Retinal pigment epithelial cell (primary cell): Measurements from ENCODE around the gene OXGR1.

ENCODE experiments used
- DNase-seq: peaks from one replicate; pipeline ENCODE4 v3.0.0-alpha.2; 2010; ENCODE audit warnings: low read depth
- H3K4me3 ChIP-seq: 2 replicates; pipeline ENCODE4 v1.5.1; 2011; ENCODE audit warnings: mild to moderate bottlenecking, low read length, control low read depth, moderate library complexity
- TF ChIP-seq, protein P1 (sequence below): conservative IDR thresholded peaks from 2 replicates; pipeline ENCODE4 v1.5.1; 2011; ENCODE audit warnings: low read depth, low read length, control low read depth, inconsistent platforms

The OXGR1 gene

DNA sequence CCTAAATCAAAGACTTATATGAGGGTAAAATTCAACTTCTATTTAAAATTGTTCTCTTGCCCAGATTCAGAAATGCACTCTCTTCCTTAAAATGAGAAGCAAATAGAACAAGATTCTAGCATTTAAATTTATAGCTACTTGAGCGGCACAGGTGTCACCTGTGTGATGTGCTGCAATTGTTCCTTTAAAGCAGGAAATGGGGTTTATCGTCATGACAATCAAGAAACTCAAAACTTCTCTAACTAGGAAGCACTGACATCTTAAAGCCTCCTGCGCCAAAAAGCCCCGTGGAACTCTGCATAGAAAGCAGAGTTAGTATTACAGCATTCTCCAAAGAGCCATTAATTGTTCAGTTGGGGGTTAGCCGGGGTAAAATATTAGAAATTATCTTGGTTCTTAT lies 2.6 kb upstream of the OXGR1 start:
- no peak overlapping the region for H3K4me3 ChIP-seq
- TF ChIP-seq, protein P1, sequence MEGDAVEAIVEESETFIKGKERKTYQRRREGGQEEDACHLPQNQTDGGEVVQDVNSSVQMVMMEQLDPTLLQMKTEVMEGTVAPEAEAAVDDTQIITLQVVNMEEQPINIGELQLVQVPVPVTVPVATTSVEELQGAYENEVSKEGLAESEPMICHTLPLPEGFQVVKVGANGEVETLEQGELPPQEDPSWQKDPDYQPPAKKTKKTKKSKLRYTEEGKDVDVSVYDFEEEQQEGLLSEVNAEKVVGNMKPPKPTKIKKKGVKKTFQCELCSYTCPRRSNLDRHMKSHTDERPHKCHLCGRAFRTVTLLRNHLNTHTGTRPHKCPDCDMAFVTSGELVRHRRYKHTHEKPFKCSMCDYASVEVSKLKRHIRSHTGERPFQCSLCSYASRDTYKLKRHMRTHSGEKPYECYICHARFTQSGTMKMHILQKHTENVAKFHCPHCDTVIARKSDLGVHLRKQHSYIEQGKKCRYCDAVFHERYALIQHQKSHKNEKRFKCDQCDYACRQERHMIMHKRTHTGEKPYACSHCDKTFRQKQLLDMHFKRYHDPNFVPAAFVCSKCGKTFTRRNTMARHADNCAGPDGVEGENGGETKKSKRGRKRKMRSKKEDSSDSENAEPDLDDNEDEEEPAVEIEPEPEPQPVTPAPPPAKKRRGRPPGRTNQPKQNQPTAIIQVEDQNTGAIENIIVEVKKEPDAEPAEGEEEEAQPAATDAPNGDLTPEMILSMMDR, result no peak
- DNase-seq, result no peak

DNA sequence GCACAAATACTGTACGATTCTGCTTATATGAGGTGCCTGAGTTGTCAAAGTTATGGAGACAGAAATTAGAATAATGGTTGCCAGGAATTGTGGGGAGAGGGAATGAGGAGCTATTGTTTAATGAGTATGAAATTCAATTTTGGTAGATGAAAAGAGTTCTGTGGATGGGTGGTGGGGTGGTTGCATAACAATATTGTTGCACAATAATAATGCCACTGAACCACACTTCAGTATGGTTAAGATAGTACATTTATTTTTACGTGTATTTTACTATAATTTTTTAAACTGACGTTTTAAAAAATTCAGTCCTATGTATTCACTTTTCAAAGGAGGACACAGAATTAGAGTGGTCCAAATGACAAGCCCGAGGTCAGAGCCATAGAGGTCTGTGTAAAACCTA lies 1.8 kb upstream of the OXGR1 start:
- no peak for DNase-seq
- TF ChIP-seq, protein P1, result no peak
- H3K4me3 ChIP-seq, result no peak overlapping the region

DNA sequence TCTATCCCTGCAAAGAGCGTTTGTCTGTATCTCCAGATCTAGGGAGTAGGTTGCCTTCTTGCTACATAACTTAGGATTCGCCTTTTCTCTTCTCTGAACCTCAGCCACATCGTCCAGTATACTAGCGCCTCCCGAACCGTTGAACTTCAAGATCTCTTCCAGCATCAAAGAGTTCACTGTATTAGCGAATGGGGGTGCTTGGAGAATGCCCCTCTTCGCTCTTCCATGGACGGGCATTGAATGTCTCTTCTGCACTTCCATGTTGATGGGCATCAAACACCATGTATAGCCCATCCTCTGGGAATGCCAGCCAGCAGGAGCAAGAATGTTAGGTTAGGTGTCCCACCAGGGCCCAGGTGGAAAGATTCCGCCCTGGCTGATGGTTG lies 575 bp upstream of the OXGR1 start:
- no peak for DNase-seq
- TF ChIP-seq, protein P1, result no peak
- no peak overlapping the region for H3K4me3 ChIP-seq

DNA sequence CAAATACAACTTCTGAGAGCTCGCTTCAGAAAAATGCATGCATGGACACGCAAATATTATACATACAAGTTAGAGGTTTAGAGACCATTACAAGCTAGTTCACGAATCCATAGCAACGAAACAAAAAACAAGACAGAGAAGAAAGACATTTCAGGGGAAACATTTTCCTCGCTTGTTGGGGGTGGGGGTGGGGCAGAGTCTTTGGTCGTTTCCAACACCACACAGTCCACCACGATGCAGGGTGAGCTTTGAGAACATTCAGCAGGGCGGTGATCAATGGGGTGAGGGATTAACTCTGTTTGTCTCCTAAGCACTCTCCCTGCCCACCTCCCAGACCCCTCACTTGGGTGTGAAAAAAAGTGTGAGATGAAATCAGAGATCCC lies 651 bp downstream of the OXGR1 start:
- DNase-seq, result no peak
- H3K4me3 ChIP-seq, result peak overlapping the region; percentile 51
- TF ChIP-seq, protein P1, result no peak

DNA sequence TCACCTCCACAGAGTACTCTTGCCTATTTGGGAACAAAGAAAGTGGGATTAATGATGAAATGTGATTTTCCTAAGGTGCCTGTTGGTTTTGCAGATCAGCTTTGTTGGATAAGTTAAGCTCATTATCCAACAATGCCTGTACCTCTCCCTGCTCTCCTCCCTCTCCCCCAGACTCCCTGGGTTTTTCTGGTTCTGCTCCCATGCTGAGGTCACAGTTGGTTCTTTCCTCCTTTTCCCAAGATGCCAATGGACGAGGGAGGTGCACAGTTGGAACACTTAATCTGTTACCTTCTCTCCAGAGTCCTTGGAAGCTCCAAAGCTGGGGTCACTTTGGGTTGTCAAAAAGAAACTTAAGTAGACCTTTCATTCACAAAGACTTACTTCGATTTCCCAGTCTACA lies 1.6 kb downstream of the OXGR1 start:
- no peak for DNase-seq
- H3K4me3 ChIP-seq, result no peak overlapping the region
- TF ChIP-seq, protein P1, result no peak

DNA sequence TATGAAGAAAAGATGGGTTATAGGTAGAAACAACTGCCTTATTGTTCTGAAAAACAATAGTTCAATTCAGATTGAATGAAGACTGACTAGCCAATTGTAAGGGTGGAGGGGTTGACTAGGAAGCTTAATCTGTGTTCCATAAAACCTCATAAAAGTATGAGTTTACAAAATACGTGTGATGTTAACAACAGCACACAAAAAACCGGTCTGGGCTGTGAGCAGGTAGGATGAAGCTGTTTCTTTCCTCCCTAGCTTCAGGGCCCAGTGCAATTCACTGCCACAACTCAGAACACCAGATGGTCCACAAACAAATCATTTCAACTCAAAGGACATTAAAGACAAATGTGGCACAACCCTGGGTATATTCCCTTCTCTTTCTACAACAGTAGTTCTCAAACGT lies 3.2 kb downstream of the OXGR1 start:
- no peak overlapping the region for H3K4me3 ChIP-seq

DNA sequence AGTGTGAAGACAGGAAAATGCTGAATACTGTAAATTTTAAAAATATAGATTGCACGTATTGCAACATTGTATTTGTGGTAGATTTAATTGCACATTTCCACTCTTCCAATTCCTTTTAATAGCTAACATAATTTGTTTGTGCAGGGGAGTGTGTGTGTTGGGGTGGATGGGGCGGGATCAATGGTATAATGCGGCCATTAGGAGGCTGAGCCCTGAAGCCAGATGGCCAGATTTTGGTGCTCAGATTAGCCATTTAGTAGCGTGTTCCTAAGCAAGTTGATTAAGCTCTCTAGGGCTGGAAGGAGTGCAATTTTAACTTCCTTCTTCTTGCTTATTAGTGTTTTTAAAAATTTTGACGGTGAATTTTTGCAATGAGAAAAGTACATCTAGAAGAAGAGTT lies 5.8 kb downstream of the OXGR1 start:
- TF ChIP-seq, protein P1, result no peak
- H3K4me3 ChIP-seq, result no peak overlapping the region
- no peak for DNase-seq

More for the DNA sequence above, 3.2 kb downstream of the OXGR1 start:
- TF ChIP-seq, protein P1, result no peak
- no peak for DNase-seq
